NCI-H2107 (cell line): ENCODE measurements around the gene ORAI2.
"Not testable (repeated sequence)": the region's sequence is repeated elsewhere in the genome, so short reads cannot be mapped to it uniquely, and the experiment has no call there.

ENCODE experiments used
- DNase-seq: peaks from one replicate; lab custom pipeline; 2025; lab: John Stamatoyannopoulos, UW

ORAI2 gene

DNA sequence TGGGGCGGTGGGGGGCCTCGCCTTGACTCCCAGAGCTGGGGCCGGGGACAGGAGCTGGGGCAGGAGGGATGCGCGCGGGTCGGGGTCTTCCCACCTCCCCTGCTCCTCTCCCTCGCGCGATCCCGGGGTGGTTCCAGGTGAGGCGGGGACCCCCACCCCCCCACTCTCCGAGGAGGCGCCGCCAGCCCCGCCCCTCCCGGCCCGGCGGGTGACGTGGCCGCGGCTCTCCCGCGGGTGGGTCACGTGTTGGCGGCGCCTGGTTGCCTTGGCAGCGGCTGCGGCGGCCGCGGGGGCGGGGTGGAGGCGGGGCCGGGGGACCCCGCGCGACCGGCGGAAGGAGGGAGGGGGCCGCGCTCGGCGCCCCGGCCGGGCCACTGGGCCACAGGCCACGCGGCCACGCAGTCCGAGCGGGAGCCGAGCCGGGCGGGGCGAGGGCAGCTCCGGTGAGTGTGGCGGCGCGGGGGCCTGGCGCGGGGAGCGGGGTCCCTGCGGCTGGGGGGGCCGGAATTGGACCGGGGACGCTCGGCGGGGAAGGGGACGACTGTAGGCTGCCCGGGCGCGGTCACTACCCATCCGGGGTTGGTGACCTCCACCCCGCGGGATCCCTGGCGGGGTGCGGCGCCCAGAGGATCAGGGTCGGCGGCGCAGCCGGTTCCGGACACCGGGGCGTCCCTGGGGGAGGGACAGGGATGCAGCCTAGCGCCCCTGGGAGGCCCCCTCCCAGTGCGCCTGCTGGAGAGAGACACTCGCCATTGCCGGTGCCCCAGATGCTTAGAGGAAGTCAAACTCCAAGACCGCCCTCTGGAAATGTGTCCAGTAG is at the start of gene ORAI2:
ORAI2 (plus strand) TSS at position 357 of the 820 bp plus-strand sequence. CDS start 5,382 bp downstream, outside the sequence.
- peak; percentile 34 for DNase-seq

DNA sequence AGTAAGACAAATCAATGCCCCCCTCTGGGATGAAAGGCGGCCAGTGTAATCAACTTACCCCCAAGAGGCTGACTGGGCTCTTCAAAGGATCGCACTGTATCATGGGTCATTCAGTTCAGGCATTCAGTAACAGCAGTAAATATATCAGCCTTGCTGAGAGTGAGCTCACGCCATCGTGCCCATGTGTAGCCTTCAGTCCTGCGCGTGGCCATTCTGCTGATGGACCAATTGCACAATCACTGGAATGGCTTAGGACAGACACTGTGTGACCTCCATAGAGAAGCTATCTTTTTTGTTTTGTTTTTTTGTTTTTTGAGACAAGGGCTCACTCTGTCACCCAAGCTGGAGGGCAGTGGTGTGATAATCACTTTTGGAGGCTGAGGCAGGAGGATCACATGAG is 46.3 kb upstream of the ORAI2 start:
- no peak for DNase-seq

DNA sequence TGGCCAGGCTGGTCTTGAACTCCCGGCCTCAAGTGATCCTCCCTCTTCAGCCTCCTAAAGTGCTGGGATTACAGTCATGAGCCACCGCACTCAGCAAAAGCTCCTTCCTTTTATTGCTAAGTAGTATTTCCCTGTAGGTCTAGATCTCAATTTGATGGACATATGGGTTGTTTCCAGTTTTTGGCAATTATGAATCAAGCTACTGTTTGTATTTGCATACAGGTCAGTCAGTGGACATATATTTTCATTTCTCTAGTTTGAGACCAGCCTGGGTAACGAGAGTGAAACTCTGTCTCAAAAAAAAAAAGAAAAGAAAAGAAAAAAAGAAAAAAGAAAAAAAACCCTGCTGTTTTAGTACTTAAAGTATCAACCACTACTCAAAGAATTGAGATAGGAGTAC is 43.6 kb upstream of the ORAI2 start:
- no peak for DNase-seq

- peak; percentile 87 for DNase-seq
Measured at GRCh38 chr7:102390697-102391484, 42.5 kb upstream of the ORAI2 start.

DNA sequence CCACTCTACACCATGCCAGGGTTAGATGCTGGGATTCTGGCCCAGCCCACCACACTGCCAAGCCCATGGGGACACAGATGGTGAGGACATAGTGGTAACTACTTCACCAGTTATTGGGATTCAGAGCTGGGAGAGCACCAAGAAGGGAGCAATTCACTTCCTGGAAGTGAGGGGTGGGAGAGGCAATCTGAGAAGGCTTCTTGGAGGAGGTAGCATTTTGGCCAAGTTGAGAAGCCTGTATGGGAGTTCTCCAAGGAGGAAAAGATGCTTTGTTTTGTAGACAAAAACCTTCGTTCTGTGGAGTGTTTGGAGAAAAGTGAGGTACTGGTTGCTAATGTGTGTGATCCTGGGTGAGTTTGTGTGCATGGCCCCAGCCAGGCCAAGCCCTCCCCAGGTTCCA is 41.0 kb upstream of the ORAI2 start:
- DNase-seq = no peak

GRCh38 chr7:102393467-102393866 is 39.9 kb upstream of the ORAI2 start:
- no peak for DNase-seq

GRCh38 chr7:102395592-102395872 is 37.8 kb upstream of the ORAI2 start:
- DNase-seq = no peak

DNA sequence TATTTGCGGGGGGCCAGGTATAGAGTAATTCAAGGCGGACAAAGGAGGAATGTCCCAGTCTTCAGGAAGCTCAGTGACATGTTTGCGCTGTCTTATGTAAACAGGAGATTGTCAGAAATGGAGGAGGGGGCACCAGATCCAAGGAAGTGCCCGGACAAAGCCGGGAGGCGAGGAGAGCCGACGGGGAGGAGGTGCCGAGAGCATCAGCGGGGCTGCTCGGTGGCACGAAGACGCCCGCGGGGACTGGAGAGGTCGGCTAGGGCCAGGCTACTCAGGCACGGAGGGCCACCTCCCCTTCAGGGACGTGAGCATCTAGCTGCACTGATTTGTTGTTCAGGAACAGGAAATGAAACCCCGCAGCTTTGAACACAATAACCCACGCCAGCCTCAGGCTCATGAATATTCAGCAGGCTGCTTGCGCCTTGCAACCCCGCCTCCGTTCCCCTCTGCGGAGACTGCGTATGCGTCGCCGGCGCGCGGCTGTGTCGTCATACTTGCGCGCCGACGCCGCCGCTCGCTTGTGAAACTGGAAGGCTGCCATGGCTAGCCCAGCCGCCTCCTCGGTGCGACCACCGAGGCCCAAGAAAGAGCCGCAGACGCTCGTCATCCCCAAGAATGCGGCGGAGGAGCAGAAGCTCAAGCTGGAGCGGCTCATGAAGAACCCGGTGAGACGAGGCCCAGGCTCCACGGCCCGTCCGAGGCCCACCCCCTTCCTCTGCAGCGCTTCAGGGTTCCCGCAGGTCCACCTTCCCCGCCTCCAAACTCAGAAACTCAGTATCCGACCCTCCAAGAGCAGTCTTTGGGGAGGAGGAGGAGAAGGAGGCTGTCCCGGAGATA is 37.3 kb upstream of the ORAI2 start, which contains the start of gene PRKRIP1:
PRKRIP1 (plus strand) TSS at position 491 of the 837 bp plus-strand sequence; CDS start at position 540, 49 bp downstream.
- DNase-seq = peak; percentile 82

- DNase-seq = no peak
Measured at GRCh38 chr7:102396710-102397019, 36.7 kb upstream of the ORAI2 start.

GRCh38 chr7:102398543-102398942 is 34.8 kb upstream of the ORAI2 start:
- DNase-seq = no peak

- no peak for DNase-seq
Measured at GRCh38 chr7:102400360-102400759, 33.0 kb upstream of the ORAI2 start.

- DNase-seq = no peak
Measured at GRCh38 chr7:102403563-102403962, 29.8 kb upstream of the ORAI2 start.

GRCh38 chr7:102404005-102404861 is 29.1 kb upstream of the ORAI2 start:
- DNase-seq = peak; percentile 49

DNA sequence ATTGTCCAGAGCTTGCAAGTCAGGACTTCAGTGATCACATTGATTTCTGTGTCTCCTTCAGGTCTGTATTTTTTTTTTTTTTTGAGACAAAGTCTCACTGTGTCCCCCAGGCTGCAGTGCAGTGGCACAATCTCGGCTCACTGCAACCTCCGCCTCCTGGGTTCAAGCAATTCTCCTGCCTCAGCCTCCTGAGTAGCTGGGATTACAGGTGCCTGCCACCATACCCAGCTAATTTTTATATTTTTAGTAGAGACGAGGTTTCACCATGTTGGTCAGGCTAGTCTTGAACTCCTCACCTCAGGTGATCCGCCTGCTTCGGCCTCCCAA is 28.6 kb upstream of the ORAI2 start:
- not testable (repeated sequence) for DNase-seq

GRCh38 chr7:102407910-102408309 is 25.5 kb upstream of the ORAI2 start:
- no peak for DNase-seq

- not testable (repeated sequence) for DNase-seq
Measured at GRCh38 chr7:102408530-102408929, 24.8 kb upstream of the ORAI2 start.

DNA sequence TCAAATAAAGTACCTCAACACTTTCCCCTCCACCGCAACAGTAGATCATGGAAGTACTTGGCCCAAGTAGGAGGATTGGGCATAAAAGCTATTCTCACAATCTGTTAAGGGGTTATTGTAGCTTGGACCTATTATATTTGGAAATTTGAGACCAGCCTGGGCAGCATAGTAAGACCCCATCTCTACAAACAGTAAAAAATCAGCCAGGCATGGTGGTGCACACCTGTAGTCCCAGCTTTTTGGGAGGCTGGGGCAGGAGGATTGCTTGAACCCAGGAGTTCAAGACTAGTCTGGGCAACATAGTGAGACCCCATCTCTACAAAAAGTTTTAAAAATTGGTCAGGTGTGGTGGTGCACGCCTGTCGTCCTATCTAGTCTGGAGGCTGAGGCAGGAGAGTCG is 24.0 kb upstream of the ORAI2 start:
- DNase-seq = no peak

DNA sequence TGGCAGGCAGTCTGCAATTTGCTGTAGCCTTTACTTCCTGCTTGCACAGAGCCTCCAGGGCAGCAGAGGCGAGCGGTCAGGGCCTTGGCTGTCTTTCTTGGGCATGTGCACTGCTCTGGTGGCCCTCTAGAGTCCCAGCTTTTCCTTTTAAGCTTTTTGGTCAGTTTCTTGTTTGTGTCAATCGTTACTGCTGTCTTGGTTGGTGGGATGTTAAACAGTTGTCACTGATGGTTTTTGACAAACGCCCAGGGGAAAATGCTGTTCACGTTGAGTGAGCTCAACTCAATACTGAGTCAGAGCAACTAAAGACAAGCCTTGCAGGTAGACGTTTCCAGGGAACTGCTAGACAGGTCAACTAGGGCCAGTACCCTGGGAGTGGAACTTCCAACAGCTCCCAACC is 23.3 kb upstream of the ORAI2 start:
- DNase-seq = no peak

DNA sequence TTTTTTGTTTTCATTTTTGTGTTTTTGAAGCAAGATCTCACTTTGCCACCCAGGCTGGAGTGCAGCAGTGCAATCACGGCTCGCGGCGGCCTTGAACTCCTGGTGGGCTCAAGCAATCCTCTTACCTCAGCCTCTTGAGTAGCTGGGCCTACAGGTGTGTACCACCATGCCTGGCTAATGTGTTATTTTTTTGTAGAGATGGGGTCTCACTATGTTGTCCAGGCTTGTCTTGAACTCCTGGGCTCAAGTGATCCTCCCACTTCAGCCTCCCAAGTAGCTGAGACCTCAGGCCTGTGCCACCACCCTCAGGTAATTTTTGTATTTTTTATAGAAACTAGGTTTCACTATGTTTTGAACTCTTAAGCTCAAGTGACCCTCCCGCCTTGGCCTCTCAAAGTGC is 22.5 kb upstream of the ORAI2 start:
- no peak for DNase-seq

DNA sequence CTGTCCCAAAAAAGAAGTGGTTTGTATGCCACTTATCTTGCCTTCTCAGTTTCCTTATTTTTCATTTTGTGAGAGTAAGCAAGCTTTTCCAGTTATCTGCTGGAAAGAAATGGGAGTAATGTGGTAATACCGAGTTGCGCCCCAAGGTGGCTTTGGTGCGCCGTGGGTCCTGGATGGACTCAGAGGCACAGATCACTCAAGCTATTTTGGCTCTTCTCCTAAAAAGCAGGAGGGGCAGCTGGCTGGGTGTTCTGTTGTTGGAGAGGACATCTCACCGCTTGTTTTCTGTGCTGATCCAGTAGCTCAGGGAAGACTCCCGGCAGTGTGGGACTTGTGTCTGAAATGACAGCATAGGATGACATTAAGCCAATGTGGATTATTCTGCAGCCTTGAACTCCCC is 20.8 kb upstream of the ORAI2 start:
- no peak for DNase-seq

- no peak for DNase-seq
Measured at GRCh38 chr7:102413091-102413490, 20.3 kb upstream of the ORAI2 start.

DNA sequence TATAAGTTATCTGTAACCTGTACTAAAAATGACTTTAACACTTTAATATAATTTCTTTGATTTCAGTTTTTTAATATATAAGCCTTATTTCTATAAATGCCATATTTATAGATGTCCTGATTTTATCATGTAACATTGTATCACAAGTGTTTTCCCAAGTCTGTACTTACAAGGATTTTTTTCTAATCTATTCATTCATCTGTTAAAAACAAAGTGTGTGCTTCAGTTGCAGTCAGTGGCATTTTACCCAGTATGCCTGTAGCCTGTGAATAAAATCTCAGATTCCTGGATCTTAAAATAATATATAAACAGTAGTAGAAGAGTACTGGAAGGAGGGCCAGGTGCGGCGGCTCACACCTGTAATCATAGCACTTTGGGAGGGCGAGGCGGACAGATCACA is 19.8 kb upstream of the ORAI2 start:
- DNase-seq = no peak
